Measurements from ENCODE around the gene BCAT1.
"Not testable (repeated sequence)": the region's sequence is repeated elsewhere in the genome, so short reads cannot be mapped to it uniquely, and the experiment has no call there.

Gene BCAT1

GRCh38 chr12:24955853-24956252 is 7.0 kb upstream of the BCAT1 start:
- no peak for DNase-seq

- DNase-seq: no peak
Observed at GRCh38 chr12:24955389-24955788, 6.5 kb upstream of the BCAT1 start.

- DNase-seq: no peak
Observed at GRCh38 chr12:24954261-24954660, 5.4 kb upstream of the BCAT1 start.

GRCh38 chr12:24952389-24952788 is 3.5 kb upstream of the BCAT1 start:
- DNase-seq: no peak

- no peak for DNase-seq
Observed at GRCh38 chr12:24950231-24950834, 1.4 kb upstream of the BCAT1 start.

GRCh38 chr12:24948420-24948756 is 513 bp downstream of the BCAT1 start:
- no peak for DNase-seq

GRCh38 chr12:24947541-24948419 is 1.1 kb downstream of the BCAT1 start:
- no peak for DNase-seq

GRCh38 chr12:24945845-24946244 is 3.1 kb downstream of the BCAT1 start:
- no peak for DNase-seq

GRCh38 chr12:24945039-24945438 is 3.9 kb downstream of the BCAT1 start:
- no peak for DNase-seq

- no peak for DNase-seq
Observed at GRCh38 chr12:24944601-24944975, 4.3 kb downstream of the BCAT1 start.

- DNase-seq: no peak
Observed at GRCh38 chr12:24943947-24944600, 4.8 kb downstream of the BCAT1 start.

- no peak for DNase-seq
Observed at GRCh38 chr12:24940157-24940556, 8.7 kb downstream of the BCAT1 start.

GRCh38 chr12:24939551-24939950 is 9.3 kb downstream of the BCAT1 start:
- not testable (repeated sequence) for DNase-seq

- DNase-seq: no peak
Observed at GRCh38 chr12:24938341-24938740, 10.6 kb downstream of the BCAT1 start.

- no peak for DNase-seq
Observed at GRCh38 chr12:24937553-24938244, 11.2 kb downstream of the BCAT1 start.

GRCh38 chr12:24933694-24934407 is 15.1 kb downstream of the BCAT1 start:
- no peak for DNase-seq

GRCh38 chr12:24931666-24932405 is 17.1 kb downstream of the BCAT1 start:
- no peak for DNase-seq

- no peak for DNase-seq
Observed at GRCh38 chr12:24929953-24930352, 18.9 kb downstream of the BCAT1 start.

GRCh38 chr12:24928533-24929306 is 20.2 kb downstream of the BCAT1 start:
- DNase-seq: not testable (repeated sequence)

- DNase-seq: no peak
Observed at GRCh38 chr12:24928131-24928530, 20.8 kb downstream of the BCAT1 start.

- DNase-seq: not testable (repeated sequence)
Observed at GRCh38 chr12:24926080-24926479, 22.8 kb downstream of the BCAT1 start.
